ENCODE measurements around the gene GAS1.

The GAS1 gene

DNA sequence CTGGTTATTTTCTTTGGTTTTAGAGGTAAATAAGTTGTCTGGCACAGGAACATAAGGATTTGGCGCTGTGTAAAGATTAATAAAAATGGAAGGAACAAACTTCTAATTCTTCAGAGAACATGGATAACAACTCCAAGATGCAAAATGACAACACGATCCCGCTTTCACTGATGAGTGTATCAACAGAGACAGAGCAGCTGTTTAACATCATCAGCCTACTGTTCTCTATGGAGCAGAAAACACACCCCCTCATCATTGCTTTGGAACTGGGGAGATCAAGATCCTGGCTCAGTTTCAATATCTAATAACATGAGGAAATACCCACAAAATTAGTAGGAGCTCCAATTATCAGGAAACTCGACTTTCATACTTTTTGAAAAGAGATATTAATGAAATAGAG lies 8.3 kb upstream of the GAS1 start:
- no peak for DNase-seq (ENCODE audit: low spot score)
- TF ChIP-seq, protein P1, sequence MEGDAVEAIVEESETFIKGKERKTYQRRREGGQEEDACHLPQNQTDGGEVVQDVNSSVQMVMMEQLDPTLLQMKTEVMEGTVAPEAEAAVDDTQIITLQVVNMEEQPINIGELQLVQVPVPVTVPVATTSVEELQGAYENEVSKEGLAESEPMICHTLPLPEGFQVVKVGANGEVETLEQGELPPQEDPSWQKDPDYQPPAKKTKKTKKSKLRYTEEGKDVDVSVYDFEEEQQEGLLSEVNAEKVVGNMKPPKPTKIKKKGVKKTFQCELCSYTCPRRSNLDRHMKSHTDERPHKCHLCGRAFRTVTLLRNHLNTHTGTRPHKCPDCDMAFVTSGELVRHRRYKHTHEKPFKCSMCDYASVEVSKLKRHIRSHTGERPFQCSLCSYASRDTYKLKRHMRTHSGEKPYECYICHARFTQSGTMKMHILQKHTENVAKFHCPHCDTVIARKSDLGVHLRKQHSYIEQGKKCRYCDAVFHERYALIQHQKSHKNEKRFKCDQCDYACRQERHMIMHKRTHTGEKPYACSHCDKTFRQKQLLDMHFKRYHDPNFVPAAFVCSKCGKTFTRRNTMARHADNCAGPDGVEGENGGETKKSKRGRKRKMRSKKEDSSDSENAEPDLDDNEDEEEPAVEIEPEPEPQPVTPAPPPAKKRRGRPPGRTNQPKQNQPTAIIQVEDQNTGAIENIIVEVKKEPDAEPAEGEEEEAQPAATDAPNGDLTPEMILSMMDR (IDR thresholded peaks at IDR 0.05; ENCODE audit: extremely low read depth, insufficient read depth, missing control alignments), result no peak
- in situ Hi-C loops (cut with MboI; ENCODE audit: low pct_unique_long_range_greater_than_20kb, low sequenced_read_pairs, unreplicated experiment), result no loop called here

GRCh38 chr9:86955042-86955441 lies 7.7 kb upstream of the GAS1 start:
- in situ Hi-C loops (cut with MboI; ENCODE audit: low pct_unique_long_range_greater_than_20kb, low sequenced_read_pairs, unreplicated experiment), result no loop called here
- TF ChIP-seq, protein P1 (IDR thresholded peaks at IDR 0.05; ENCODE audit: extremely low read depth, insufficient read depth, missing control alignments), result no peak
- DNase-seq (ENCODE audit: low spot score), result no peak

DNA sequence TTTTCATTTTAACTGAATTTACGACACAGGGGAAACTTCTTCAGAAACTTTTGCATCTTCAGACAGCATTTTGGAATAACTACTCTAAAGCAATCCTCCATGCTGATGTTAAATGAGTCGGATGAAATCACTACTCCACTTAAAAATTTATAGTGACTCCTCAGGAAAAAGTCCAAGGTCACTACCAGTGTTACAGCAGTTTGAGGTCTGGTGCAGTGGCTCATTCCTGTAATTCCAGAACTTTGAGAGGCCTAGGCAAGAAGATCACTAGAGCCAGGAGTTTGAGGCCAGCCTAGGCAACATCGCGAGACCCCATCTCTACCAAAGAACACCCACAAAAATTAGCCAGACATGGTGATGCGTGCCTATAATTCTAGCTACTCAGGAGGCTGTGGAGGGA lies 5.9 kb upstream of the GAS1 start:
- in situ Hi-C loops (cut with MboI; ENCODE audit: low pct_unique_long_range_greater_than_20kb, low sequenced_read_pairs, unreplicated experiment), result no loop called here
- TF ChIP-seq, protein P1 (IDR thresholded peaks at IDR 0.05; ENCODE audit: extremely low read depth, insufficient read depth, missing control alignments), result no peak

DNA sequence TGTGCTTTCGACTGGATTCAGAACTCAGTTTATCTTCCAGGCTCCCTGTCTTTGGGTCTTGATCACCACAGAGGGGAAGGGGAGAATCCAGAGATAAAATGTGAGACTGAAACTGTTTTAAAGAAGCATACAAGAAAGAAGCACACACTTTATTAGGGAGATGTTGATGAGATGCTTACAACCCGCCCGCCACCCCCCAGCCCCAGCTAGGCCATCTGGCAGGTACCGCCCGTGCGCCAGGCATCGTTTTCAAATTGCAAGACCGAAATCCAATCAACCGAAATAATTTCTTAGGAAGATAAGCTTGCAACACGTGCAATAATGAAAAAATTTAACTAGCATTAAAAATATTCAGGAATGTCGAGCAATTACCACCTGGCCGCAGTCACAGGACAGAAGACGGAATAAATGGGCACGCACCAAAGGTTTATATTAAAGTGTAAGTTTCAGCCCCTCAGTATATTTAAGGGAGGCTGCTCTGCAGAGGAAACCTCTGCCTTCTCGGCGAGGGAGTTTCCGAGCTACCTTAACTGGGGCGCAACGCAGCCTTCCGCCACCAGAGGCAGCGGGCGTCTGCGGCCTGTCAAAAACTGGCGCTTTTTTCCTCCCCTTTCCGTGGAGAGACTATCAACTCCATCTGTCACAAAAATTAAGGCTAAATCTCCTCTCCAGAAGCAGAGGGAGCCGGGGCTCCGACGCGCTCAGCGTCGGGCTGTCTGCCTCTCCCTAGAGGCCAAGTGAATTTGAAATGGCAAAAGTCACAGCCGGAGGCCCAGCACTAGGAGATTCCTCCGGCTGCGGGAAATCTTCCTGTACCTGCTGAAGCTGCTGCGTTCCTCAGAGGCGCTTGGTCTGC lies 996 bp upstream of the GAS1 start:
- DNase-seq (ENCODE audit: low spot score), result peak; percentile 71
- TF ChIP-seq, protein P1 (IDR thresholded peaks at IDR 0.05; ENCODE audit: extremely low read depth, insufficient read depth, missing control alignments), result peak; percentile 63
- in situ Hi-C loops (cut with MboI; ENCODE audit: low pct_unique_long_range_greater_than_20kb, low sequenced_read_pairs, unreplicated experiment), result no loop called here

More for the DNA sequence above, 5.9 kb upstream of the GAS1 start:
- no peak for DNase-seq (ENCODE audit: low spot score)

DNA sequence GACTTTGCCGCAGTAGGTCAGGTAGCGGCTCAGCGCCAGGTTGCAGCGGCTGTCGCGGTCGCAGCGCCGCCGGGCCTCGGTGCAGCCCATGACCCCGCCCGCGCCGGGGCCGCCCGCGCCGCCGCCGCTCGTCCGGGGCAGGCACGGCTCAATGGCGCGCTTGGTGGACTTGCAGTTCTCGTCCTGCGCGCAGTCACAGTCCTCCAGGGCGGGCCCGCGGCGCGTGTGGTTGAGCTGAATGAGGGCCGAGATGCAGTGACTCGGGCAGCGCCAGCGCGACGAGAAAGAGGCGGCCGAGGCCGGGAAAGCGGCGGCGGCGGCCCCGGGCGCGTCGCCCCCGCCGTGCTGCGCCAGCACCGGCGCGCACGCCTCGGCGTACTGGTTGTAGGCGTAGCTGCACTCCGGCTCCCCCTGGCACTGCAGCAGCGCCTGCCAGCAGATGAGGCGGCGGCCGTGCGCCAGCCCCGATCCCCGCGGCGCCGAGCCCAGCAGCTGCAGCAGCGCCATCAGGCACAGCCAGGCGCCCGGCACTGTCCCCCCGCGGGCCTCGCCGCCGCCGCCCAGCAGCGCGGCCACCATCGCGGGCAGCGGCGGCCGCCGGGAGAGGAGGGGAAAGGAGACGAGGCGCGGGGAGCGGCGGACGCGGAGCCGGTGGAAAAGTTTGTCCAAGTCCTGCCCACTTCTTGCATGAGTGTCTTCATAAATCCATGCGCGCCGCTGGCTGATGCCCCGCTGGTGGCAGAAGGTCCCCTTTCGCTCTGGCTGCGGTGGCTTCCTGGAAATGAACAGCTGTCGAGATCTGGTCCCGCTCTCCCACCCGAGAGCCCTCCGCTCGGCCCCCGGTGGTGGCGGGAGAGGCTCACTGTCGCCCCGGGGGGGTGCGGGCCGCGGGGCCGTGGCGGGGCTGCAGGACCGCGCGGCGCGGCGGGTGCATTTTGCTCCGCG lies 833 bp downstream of the GAS1 start:
- TF ChIP-seq, protein P1 (IDR thresholded peaks at IDR 0.05; ENCODE audit: extremely low read depth, insufficient read depth, missing control alignments), result no peak
- in situ Hi-C loops (cut with MboI; ENCODE audit: low pct_unique_long_range_greater_than_20kb, low sequenced_read_pairs, unreplicated experiment), result no loop called here
- DNase-seq (ENCODE audit: low spot score), result peak; percentile 53

GRCh38 chr9:86945728-86946200 lies 1.5 kb downstream of the GAS1 start:
- in situ Hi-C loops (cut with MboI; ENCODE audit: low pct_unique_long_range_greater_than_20kb, low sequenced_read_pairs, unreplicated experiment), result no loop called here
- TF ChIP-seq, protein P1 (IDR thresholded peaks at IDR 0.05; ENCODE audit: extremely low read depth, insufficient read depth, missing control alignments), result no peak
- no peak for DNase-seq (ENCODE audit: low spot score)
